Nucleus accumbens (tissue), 56 donors: ENCODE measurements around the gene ODF4.
"Not testable (repeated sequence)": the region's sequence is repeated elsewhere in the genome, so short reads cannot be mapped to it uniquely, and the experiment has no call there.

ENCODE experiments used
- DNase-seq, 56 donors: peaks; one replicate each; lab custom pipeline; 2025; lab: John Stamatoyannopoulos, UW

The ODF4 gene

GRCh38 chr17:8324923-8325322 is 14.7 kb upstream of the ODF4 start:
- no peak for DNase-seq

GRCh38 chr17:8326511-8327302 is 12.9 kb upstream of the ODF4 start:
- DNase-seq = peak in 9 of 56 donors; percentile 3 to 27 (median 5)

GRCh38 chr17:8327303-8327649 is 12.4 kb upstream of the ODF4 start:
- no peak for DNase-seq

- no peak for DNase-seq
Measured at GRCh38 chr17:8332128-8332527, 7.5 kb upstream of the ODF4 start.

GRCh38 chr17:8332688-8333087 is 7.0 kb upstream of the ODF4 start:
- peak in 10 of 56 donors; percentile 3 to 34 (median 12) for DNase-seq

- DNase-seq = no peak
Measured at GRCh38 chr17:8333281-8333680, 6.4 kb upstream of the ODF4 start.

- peak in 1 of 56 donors; percentile 27 for DNase-seq
Measured at GRCh38 chr17:8337802-8338752, 1.6 kb upstream of the ODF4 start.

- no peak for DNase-seq
Measured at GRCh38 chr17:8338753-8339140, 893 bp upstream of the ODF4 start.

GRCh38 chr17:8341456-8341855 is 1.8 kb downstream of the ODF4 start:
- DNase-seq = no peak

- DNase-seq = no peak
Measured at GRCh38 chr17:8345052-8345690, 5.5 kb downstream of the ODF4 start.

GRCh38 chr17:8345951-8346665 is 6.5 kb downstream of the ODF4 start:
- DNase-seq = no peak

- not testable (repeated sequence) for DNase-seq
Measured at GRCh38 chr17:8347001-8347400, 7.4 kb downstream of the ODF4 start.

GRCh38 chr17:8350339-8350738 is 10.7 kb downstream of the ODF4 start:
- DNase-seq = no peak

- no peak for DNase-seq
Measured at GRCh38 chr17:8353736-8354135, 14.1 kb downstream of the ODF4 start.

GRCh38 chr17:8354236-8354635 is 14.6 kb downstream of the ODF4 start:
- DNase-seq = no peak

- DNase-seq = no peak
Measured at GRCh38 chr17:8357910-8358309, 18.3 kb downstream of the ODF4 start.

GRCh38 chr17:8359769-8360168 is 20.1 kb downstream of the ODF4 start:
- peak in 21 of 56 donors; percentile 9 to 56 (median 24) for DNase-seq

- DNase-seq = no peak
Measured at GRCh38 chr17:8360260-8360659, 20.6 kb downstream of the ODF4 start.

GRCh38 chr17:8360751-8361150 is 21.1 kb downstream of the ODF4 start:
- DNase-seq = no peak

- DNase-seq = peak in 11 of 56 donors; percentile 2 to 32 (median 17)
Measured at GRCh38 chr17:8362651-8363332, 23.2 kb downstream of the ODF4 start.
